H9 (cell line): ENCODE results near the gene MAST4. TPM values are rescaled to one million over a fixed set of nuclear protein-coding genes. Genes with fewer than 3 reads are reported as not detected.

ENCODE experiments used
- DNase-seq: peaks from one replicate; pipeline ENCODE4 v3.0.0-alpha.2; 2017
- H2AFZ ChIP-seq: one replicate; pipeline ENCODE4 v1.6.1; 2013; ENCODE audit warnings: mild to moderate bottlenecking, low read length, control low read depth, moderate library complexity
- H2AK5ac ChIP-seq: 2 replicates; pipeline ENCODE4 v1.6.1; 2013; ENCODE audit warnings: low read length, control low read depth, mixed read lengths; ENCODE audit not compliant: insufficient read length
- H2BK120ac ChIP-seq: one replicate; pipeline ENCODE4 v1.6.1; 2013; ENCODE audit warnings: low read depth, mild to moderate bottlenecking, low read length, control low read depth, inconsistent platforms; ENCODE audit not compliant: poor library complexity, severe bottlenecking
- H2BK12ac ChIP-seq: 2 replicates; pipeline ENCODE4 v1.6.1; 2013; ENCODE audit warnings: low read length, control low read depth, mixed read lengths, low read depth; ENCODE audit not compliant: insufficient read length
- H2BK15ac ChIP-seq: 2 replicates; pipeline ENCODE4 v1.6.1; 2013; ENCODE audit warnings: low read depth, low read length, control low read depth
- H2BK20ac ChIP-seq: one replicate; pipeline ENCODE4 v1.6.1; 2013; ENCODE audit warnings: low read depth, mild to moderate bottlenecking, low read length, control low read depth, inconsistent platforms; ENCODE audit not compliant: poor library complexity, severe bottlenecking
- H2BK5ac ChIP-seq: 2 replicates; pipeline ENCODE4 v1.6.1; 2013; ENCODE audit warnings: low read length, control low read depth, mixed read lengths; ENCODE audit not compliant: insufficient read length
- H3K14ac ChIP-seq: 2 replicates; pipeline ENCODE4 v1.6.1; 2013; ENCODE audit warnings: low read length, control low read depth; ENCODE audit not compliant: insufficient read depth
- H3K18ac ChIP-seq: 2 replicates; pipeline ENCODE4 v1.6.1; 2013; ENCODE audit warnings: low read depth, mild to moderate bottlenecking, mixed read lengths, low read length, control low read depth; ENCODE audit not compliant: insufficient read length
- H3K23ac ChIP-seq: 2 replicates; pipeline ENCODE4 v1.6.1; 2013; ENCODE audit warnings: low read length, control low read depth, mixed read lengths, low read depth; ENCODE audit not compliant: insufficient read length
- H3K23me2 ChIP-seq: 2 replicates; pipeline ENCODE4 v1.6.1; 2013; ENCODE audit warnings: low read depth, mild to moderate bottlenecking, mixed read lengths, low read length, control low read depth; ENCODE audit not compliant: insufficient read length, poor library complexity, severe bottlenecking
- H3K27ac ChIP-seq: 2 replicates; pipeline ENCODE4 v1.5.1; 2013; ENCODE audit warnings: low read length, control low read depth, mixed read lengths, low read depth; ENCODE audit not compliant: insufficient read length
- H3K27me3 ChIP-seq: 2 replicates; pipeline ENCODE4 v1.6.1; 2013; ENCODE audit warnings: low read length, control low read depth, inconsistent platforms; ENCODE audit not compliant: insufficient read depth
- H3K4ac ChIP-seq: 2 replicates; pipeline ENCODE4 v1.6.1; 2013; ENCODE audit warnings: low read depth, mild to moderate bottlenecking, control low read depth, inconsistent platforms, low read length, moderate library complexity
- H3K4me1 ChIP-seq: 2 replicates; pipeline ENCODE4 v1.6.1; 2013; ENCODE audit warnings: low read length, control low read depth, inconsistent platforms; ENCODE audit not compliant: insufficient read depth
- H3K4me2 ChIP-seq: 2 replicates; pipeline ENCODE4 v1.6.1; 2013; ENCODE audit warnings: low read length, control low read depth, mixed read lengths; ENCODE audit not compliant: insufficient read length, insufficient read depth
- H3K56ac ChIP-seq: 2 replicates; pipeline ENCODE4 v1.6.1; 2013; ENCODE audit warnings: low read depth, mild to moderate bottlenecking, mixed read lengths, low read length, control low read depth; ENCODE audit not compliant: insufficient read length
- H3K79me1 ChIP-seq: 2 replicates; pipeline ENCODE4 v1.6.1; 2013; ENCODE audit warnings: low read depth, mild to moderate bottlenecking, moderate library complexity, low read length, control low read depth, inconsistent platforms; ENCODE audit not compliant: insufficient read depth, poor library complexity, severe bottlenecking
- H3K79me2 ChIP-seq: 2 replicates; pipeline ENCODE4 v1.6.1; 2013; ENCODE audit warnings: low read length, control low read depth, inconsistent platforms; ENCODE audit not compliant: insufficient read depth
- H3K9ac ChIP-seq: 2 replicates; pipeline ENCODE4 v1.6.1; 2013; ENCODE audit warnings: low read length, control low read depth, mixed read lengths; ENCODE audit not compliant: insufficient read length; ENCODE audit errors: extremely low read depth
- H3K9me3 ChIP-seq: one replicate; pipeline ENCODE4 v1.6.1; 2013; ENCODE audit warnings: low read depth, low read length, inconsistent platforms; ENCODE audit not compliant: control insufficient read depth
- H3T11ph ChIP-seq: one replicate; pipeline ENCODE4 v1.6.1; 2013; ENCODE audit warnings: mild to moderate bottlenecking, low read length, control low read depth, inconsistent platforms
- H4K20me1 ChIP-seq: one replicate; pipeline ENCODE4 v1.6.1; 2013; ENCODE audit not compliant: control insufficient read depth, insufficient read length, insufficient read depth
- H4K5ac ChIP-seq: 2 replicates; pipeline ENCODE4 v1.6.1; 2013; ENCODE audit warnings: low read depth, mild to moderate bottlenecking, mixed read lengths, low read length, control low read depth; ENCODE audit not compliant: insufficient read length
- H4K8ac ChIP-seq: replicated peaks from 2 replicates; pipeline ENCODE4 v1.6.1; 2013; ENCODE audit warnings: low read length, control low read depth, mixed read lengths, low read depth; ENCODE audit not compliant: insufficient read length
- H4K91ac ChIP-seq: 2 replicates; pipeline ENCODE4 v1.6.1; 2013; ENCODE audit warnings: low read depth, mild to moderate bottlenecking, moderate library complexity, mixed read lengths, low read length, control low read depth; ENCODE audit not compliant: insufficient read length
- H3K27ac Mint-ChIP-seq, 3 experiments: 2 replicates in 2 of 3; 3 replicates in 1 of 3; pipeline ENCODE4 v1.8.0; 2020 to 2021; ENCODE audit warnings: mixed read lengths in 3 of 3, mild to moderate bottlenecking in 1 of 3, moderate library complexity in 1 of 3
- H3K27me3 Mint-ChIP-seq: 2 replicates; pipeline ENCODE4 v1.8.0; 2021; ENCODE audit warnings: low read depth, mild to moderate bottlenecking, moderate library complexity, mixed read lengths
- H3K36me3 Mint-ChIP-seq, 3 experiments: 2 replicates in 2 of 3; 3 replicates in 1 of 3; pipeline ENCODE4 v1.8.0; 2020 to 2021; ENCODE audit warnings: low read depth in 3 of 3, mixed read lengths in 3 of 3; ENCODE audit not compliant: insufficient read depth in 1 of 3
- H3K4me1 Mint-ChIP-seq, 2 experiments: 2 replicates each; pipeline ENCODE4 v1.8.0; 2020; ENCODE audit warnings: mixed read lengths in 2 of 2
- H3K4me3 Mint-ChIP-seq, 2 experiments: 2 replicates in 1 of 2; 3 replicates in 1 of 2; pipeline ENCODE4 v1.8.0; 2020 to 2021; ENCODE audit warnings: mild to moderate bottlenecking in 2 of 2, mixed read lengths in 2 of 2, moderate library complexity in 1 of 2
- H3K9me3 Mint-ChIP-seq, 2 experiments: 2 replicates in 1 of 2; 3 replicates in 1 of 2; pipeline ENCODE4 v1.8.0; 2020; ENCODE audit warnings: mild to moderate bottlenecking in 2 of 2, mixed read lengths in 2 of 2, moderate library complexity in 1 of 2
- CTCF ChIP-seq: fragments of 200-600 bp; sonication (generic); conservative IDR thresholded peaks from 3 replicates; pipeline ENCODE4 v1.8.0; 2021; ENCODE audit warnings: antibody characterized with exemption, mild to moderate bottlenecking
- WGBS: extraction: QIAGEN DNeasy Blood & Tissue Kit; methylation state at CpG from one replicate; pipeline ENCODE4 v1.1.7; 2013; ENCODE audit warnings: missing lambda C conversion rate, low lambda C conversion rate, mixed read lengths; ENCODE audit not compliant: insufficient read length; ENCODE audit errors: extremely low coverage; 5-methylcytosine and 5-hydroxymethylcytosine counted together
- total RNA-seq: library from RNA; stranded (reverse); gene quantifications from 2 replicates; pipeline ENCODE4 v1.2.1, GENCODE V29; 2021

Gene MAST4
- total RNA-seq, 1 experiment from 2014 or later, result 3.7 TPM

DNA sequence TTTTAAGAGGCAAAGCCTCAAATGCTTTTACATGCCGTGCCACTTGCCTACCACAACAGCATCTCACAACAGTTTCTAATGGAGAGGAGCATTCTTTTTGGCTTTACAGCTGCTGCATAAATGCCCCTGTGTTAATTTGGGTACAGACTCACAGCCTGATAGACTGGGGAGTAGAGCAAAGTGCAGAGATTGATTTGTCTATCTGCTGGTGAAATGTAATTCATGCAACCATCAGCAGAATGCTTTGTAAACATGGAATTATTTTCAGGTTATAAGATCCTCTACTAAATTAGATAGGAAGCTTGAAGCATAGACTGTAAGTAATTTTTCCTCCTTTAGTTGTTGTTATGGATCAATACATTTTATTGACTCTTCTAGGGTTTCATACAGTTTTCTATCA is 430.1 kb downstream of the MAST4 start:
- no peak overlapping the region for H3T11ph ChIP-seq
- Mint-ChIP-seq H3K4me3 (no peak overlapping the region), H3K36me3 (no peaks in the 10 kb centered on the region; a peak in 1 of 7 replicates), H3K27ac (no peak overlapping the region), H3K27me3 (no peaks in the 10 kb centered on the region), H3K4me1 (peaks cover under 1% of the 10 kb centered on the region in 2 experiments; a peak in 2 of 4 replicates), H3K9me3 (no peaks in the 10 kb centered on the region)
- H3K4ac ChIP-seq, result no peak overlapping the region
- no peak for DNase-seq
- H2BK5ac ChIP-seq, result no peak overlapping the region
- H3K23ac ChIP-seq, result no peak overlapping the region
- no peak overlapping the region for H2BK12ac ChIP-seq
- H3K14ac ChIP-seq, result no peak overlapping the region
- H2BK120ac ChIP-seq, result no peak overlapping the region
- H3K56ac ChIP-seq, result no peak overlapping the region
- H4K20me1 ChIP-seq, result no peaks in the 10 kb centered on the region
- H2AFZ ChIP-seq, result no peak overlapping the region
- no peaks in the 10 kb centered on the region for H3K27me3 ChIP-seq
- no peak overlapping the region for H3K4me2 ChIP-seq
- H4K91ac ChIP-seq, result no peak overlapping the region
- no peaks in the 10 kb centered on the region for H3K79me1 ChIP-seq
- no peak overlapping the region for H4K8ac ChIP-seq
- no peak overlapping the region for H3K9ac ChIP-seq
- H2BK20ac ChIP-seq, result no peak overlapping the region
- H3K18ac ChIP-seq, result no peak overlapping the region
- H3K79me2 ChIP-seq, result no peaks in the 10 kb centered on the region
- H4K5ac ChIP-seq, result no peak overlapping the region
- H2AK5ac ChIP-seq, result no peak overlapping the region
- no peak for TF ChIP-seq CTCF
- H3K9me3 ChIP-seq, result no peaks in the 10 kb centered on the region
- H3K23me2 ChIP-seq, result no peaks in the 10 kb centered on the region
- no peak overlapping the region for H3K27ac ChIP-seq
- no CpG with 5 or more reads among the region's 1 CpG for WGBS
- no peaks in the 10 kb centered on the region for H3K4me1 ChIP-seq
- H2BK15ac ChIP-seq, result no peak overlapping the region
